GM08714 (cell line): ENCODE measurements around the gene DYNLT2B.
"Not testable (repeated sequence)": the region's sequence is repeated elsewhere in the genome, so short reads cannot be mapped to it uniquely, and the experiment has no call there.

Source experiments
- H3K4me3 ChIP-seq: fragments of 200-500 bp; sonication (Bioruptor generic); 2 replicates; pipeline ENCODE4 v1.5.1; 2014; ENCODE audit warnings: mild to moderate bottlenecking, low read length, inconsistent platforms
- ZNF274 ChIP-seq: IDR thresholded peaks from 2 replicates; pipeline ENCODE4 v1.6.1; 2012; ENCODE audit warnings: mild to moderate bottlenecking, low read depth, low read length

The DYNLT2B gene

DNA sequence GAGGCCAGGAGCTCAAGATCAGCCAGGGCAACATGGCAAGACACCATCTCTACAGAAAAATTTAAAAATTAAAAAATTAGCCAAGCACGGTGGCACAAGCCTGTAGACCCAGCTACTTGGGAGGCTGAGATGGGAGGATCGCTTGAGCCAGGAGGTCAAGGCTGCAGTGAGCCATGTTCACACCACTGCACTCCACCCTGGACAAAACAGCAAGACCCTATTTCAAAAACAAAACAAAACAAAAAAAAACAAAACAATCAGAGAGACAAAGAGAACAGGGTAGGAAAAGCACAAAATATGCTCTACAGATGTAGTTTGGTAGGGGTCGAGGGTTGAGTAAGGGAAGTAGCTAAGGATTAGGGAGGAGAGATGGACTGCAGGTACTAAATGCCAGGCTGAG, 3.4 kb downstream of the DYNLT2B start:
- no peak for TF ChIP-seq ZNF274
- H3K4me3 ChIP-seq: no peak overlapping the region

DNA sequence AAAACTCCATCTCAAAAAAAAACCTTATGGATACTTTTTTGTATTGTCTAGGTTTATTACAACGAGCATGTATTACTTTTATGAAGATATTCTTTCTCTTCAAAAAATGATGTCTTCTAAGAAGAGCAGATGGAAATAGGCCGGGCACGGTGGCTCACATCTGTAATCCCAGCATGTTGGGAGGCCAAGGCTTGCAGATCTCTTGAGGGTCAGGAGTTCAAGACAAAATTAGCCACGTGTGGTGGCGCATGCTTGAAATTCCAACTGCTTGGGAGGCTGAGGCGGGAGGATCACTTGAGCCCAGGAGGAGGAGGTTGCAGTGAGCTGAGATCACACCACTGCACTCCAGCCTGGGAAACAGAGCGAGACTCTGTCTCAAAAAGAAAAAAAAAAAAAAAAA, 4.0 kb downstream of the DYNLT2B start:
- H3K4me3 ChIP-seq: not testable (repeated sequence)

DNA sequence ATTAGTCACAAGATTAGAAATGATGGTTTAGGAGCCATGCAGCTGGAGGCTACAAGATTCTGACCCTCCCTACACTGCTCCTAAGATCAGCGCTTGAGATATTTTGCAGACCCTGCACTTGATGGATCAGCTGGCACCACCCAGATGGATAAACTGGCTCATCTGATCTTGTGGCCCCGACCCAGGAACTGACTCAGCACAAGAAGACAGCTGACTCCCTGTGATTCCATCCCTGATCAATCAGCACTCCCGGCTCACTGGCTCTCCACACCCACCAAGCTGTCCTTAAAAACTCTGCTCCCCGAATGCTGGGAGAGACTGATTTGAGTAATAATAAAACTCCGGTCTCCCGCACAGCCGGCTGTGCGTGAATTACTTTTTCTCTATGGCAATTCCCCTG, 15.1 kb downstream of the DYNLT2B start:
- not testable (repeated sequence) for H3K4me3 ChIP-seq

DNA sequence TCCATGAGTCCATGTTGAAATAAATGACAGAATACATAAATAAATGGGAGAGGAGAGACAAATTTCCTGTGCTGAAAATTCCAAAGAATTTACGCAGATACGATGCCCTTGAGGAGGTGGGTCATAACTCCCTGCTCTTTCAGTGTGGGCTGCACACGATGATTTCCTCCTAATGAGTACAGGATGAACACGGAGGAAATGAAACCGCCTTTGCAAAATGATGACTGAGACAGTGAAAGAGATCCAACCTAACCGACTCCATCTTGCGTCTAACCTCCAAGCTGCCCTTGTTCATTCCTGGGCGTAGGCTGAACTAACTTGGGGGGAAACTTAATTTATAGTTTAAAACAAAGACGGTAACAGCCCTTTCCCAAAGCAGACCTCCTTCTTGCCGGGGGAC, 15.5 kb downstream of the DYNLT2B start:
- H3K4me3 ChIP-seq: not testable (repeated sequence)

DNA sequence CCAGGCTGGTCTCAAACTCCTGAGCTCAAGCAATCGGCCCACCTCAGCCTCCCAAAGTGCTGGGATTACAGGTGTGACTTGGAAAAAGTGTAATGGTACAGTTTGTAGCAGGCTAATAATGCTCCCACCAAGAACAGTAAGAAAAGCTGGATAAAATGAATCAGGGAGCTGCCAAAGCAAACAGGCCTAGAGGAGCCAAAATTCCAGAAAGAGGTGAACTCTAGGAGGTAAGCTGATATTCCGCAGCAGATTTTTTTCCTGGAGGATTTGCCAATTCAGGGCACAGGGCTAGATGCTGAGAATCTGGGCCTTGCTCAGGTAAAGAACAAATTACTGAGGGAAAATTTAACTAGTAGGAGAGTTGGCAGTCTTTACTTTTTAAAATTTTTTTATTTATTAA, 19.5 kb downstream of the DYNLT2B start:
- TF ChIP-seq ZNF274: no peak
- H3K4me3 ChIP-seq: no peak overlapping the region

DNA sequence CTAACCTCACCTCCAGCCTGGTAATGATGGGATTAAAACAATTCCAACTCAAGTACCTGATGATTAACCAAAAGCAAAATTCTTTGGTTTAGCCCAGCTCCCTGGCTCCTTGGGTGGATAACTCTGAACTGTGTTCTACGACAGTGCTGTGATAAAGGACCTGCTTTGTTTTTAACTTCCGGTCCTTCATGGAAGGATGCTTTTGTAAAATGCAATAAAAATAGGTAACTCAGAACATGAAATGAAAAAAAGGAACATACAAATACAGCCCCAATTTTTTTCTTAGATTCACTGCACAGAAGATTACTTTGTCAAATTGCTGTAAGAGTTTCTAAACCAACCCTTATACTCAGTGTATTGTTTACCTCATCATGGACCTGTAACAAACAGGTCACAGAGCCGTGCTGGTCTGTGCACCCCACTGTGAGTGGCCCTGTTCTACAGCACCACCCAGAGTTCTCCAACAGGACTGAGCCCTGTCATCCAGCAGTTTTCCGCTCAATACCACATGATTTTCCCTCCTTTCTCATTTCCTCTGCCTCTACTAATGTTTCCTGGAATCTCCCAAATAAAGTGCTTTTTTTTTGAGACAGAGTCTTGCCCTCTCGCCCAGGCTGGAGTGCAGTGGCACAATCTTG, 25.6 kb downstream of the DYNLT2B start:
- TF ChIP-seq ZNF274: no peak
- no peak overlapping the region for H3K4me3 ChIP-seq

DNA sequence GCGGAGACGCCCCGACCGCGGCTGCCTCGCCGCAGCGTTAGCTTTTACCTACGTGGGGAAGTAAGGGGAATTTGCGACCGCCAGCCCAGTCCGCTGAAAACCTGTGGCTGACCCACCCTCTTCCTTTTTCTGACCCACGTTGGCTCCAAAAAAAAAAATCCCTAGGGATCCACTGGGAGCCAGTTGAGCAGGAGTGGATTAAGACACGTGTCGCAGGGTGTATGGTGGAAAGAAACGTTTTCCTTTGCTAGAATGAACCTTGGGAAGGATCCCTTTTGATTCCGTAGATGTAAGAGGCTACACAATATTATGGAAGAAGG, 29.9 kb downstream of the DYNLT2B start:
- TF ChIP-seq ZNF274: no peak
- H3K4me3 ChIP-seq: peak overlapping the region; percentile 72

DNA sequence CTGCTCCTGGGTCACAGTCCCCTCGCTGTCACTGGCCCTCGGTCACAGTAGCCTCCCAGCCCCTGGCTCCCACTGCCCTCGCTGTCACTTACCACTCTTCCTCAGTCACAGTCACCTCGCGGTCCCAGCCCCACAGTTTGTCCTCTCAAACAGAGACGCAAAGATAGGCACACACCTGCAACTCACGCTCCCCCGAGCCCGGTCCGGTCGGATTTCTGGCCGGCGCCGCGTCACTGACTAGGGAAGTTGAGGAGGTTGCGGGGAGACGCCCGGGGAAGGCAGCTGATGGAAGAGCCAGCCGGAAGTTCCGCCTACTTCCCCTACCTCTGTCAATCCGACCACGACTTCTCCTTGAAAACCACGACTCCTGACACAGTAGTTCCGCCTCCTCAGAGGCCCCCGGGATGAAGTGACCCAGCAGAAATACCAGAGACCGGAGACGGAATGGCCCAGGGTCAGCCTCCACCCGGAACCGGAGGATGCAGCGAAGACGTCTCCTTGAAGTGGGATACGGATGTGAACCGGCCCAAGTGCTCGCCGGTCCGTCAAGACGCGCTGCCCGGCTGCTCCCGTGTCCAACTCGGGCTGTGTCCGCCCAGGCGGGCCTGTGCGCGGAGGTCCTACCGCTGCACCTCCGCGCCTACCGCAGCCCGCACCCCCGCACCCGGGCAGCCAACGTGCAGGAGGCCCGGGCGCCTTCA, 30.4 kb downstream of the DYNLT2B start, which contains the start of gene PCYT1A:
PCYT1A (minus strand) TSS at position 287 of the 701 bp plus-strand sequence. CDS start 17,195 bp downstream, outside the sequence.
- peak within 1 kb of the TSS; percentile 72 for H3K4me3 ChIP-seq
- no peak for TF ChIP-seq ZNF274

DNA sequence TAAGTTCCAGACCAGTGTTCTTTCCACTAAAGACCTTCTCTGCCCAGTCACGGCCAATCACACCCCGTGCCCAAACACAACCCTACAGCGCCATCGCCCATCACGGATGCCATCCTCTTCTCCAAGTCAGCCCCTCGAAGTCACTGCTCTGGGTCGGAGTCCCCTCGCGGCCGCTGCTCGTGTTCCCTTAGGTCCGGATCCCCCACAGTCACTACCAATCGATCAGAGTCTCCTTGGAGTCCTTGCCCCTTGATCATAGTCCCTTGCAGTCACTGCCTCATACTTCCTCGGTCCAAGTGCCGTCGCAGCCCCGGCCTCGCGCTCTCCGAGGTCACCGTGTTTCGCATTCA, 31.0 kb downstream of the DYNLT2B start:
- TF ChIP-seq ZNF274: no peak
- peak overlapping the region; percentile 72 for H3K4me3 ChIP-seq

DNA sequence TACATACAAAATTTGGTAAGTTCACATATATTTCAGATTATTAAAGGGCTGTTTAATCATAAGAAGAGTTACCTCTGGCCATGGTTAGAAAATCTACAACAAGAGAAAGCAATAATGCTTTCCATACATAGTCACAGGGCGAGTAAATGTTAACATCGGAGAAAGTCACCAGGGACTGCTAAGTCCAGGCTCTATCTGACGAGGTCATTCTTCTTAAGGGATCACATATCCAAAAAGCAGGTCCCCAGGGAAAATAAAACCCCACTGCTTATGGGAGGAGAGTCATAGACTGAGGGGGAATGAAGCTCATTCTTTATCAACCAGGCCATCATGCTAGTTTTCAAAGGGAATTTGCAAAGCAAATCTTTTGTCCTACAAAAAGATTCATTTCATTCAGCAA, 33.6 kb downstream of the DYNLT2B start:
- no peak overlapping the region for H3K4me3 ChIP-seq
- no peak for TF ChIP-seq ZNF274

DNA sequence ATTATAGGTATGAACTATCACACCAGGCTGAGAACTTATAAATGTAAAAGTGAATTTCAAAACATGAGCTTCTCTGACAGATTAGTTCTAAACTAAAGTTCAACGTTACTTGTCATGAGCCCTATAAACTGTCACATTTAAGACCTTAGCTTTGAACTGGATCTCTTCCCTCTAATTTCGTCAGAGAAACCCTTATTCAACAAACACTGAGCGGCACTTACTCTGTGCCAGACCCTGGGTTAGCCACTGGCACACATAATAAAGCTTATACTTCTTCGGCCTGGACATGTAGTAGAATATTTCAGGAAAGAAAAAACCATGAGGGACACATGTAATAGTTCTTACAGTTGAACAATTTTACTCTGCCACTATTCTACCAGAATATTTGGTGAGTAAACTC, 36.1 kb downstream of the DYNLT2B start:
- no peak overlapping the region for H3K4me3 ChIP-seq
- no peak for TF ChIP-seq ZNF274

DNA sequence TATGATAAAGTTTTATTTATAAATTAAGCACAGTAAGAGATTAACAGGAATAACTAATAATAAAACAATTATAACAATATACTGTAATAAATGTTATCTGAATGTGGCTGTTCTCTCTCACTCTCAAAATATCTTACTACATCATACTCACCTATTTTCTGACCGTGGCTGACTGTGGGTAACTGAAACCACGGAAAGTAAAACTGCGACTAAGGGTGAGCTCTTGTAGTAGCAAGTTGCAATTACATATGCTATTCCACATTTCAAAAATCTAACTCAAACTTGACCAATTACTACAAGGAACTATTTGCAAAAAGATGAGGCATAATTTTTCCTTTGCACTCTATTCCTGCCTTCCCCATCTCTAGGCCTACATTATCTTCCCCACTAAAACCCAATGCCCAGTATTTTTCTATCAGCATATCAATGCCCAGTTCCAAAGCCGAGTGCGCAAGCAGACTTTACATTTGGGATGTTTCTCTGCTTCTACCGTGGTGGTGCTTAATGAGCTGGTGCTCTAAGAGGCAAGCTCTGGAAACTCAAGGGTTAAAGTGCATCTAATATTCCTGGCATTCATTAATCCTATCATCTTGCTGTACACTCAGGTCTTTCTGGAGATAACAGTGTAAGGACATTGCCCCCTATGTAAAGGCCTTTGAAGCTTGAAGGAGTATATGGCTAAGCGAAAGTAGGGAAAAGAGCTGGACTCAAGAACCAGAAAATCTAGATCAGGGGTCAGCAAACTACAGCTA, 37.2 kb downstream of the DYNLT2B start:
- H3K4me3 ChIP-seq: no peak overlapping the region; the same call in 1 of the 2 replicates
- no peak for TF ChIP-seq ZNF274

DNA sequence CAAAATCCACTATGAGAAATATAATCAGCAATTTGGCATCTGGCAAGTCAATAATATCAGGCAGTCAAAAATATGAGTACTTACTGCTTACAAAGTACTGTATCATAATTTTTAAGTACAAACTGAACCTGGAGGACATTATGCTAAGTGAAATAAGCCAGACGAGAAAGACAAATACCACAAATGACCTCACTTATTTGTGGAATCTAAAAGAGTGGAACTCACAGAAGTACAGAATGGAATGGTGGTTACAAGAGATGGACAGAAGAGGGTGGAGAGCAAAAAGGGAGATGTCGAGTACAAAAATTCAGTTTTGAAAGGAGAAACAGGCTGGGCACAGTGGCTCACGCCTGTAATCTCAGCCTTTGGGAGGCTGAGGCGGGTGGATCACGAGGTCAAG, 42.9 kb downstream of the DYNLT2B start:
- no peak for TF ChIP-seq ZNF274
- no peak overlapping the region for H3K4me3 ChIP-seq

DNA sequence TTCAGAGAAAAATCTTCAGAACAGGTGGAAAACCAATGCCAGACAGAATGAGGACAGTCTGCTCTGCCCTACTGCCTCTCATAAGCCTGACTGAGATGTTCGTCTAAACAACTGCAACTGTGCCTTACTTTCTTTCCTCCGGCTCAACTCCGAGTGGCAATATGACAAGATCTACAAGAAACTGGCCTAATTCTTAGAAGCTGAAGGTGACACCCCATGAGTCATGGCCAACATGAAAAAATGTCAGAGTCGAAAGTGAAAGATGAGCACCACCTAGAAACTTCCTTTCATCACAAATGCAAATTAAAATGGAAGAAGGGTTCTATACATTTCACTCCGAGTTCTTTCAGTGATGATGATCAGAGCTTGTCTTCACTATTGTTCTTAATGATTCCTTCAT, 43.5 kb downstream of the DYNLT2B start:
- TF ChIP-seq ZNF274: no peak
- peak overlapping the region; percentile 44; the same call in 1 of the 2 replicates for H3K4me3 ChIP-seq

DNA sequence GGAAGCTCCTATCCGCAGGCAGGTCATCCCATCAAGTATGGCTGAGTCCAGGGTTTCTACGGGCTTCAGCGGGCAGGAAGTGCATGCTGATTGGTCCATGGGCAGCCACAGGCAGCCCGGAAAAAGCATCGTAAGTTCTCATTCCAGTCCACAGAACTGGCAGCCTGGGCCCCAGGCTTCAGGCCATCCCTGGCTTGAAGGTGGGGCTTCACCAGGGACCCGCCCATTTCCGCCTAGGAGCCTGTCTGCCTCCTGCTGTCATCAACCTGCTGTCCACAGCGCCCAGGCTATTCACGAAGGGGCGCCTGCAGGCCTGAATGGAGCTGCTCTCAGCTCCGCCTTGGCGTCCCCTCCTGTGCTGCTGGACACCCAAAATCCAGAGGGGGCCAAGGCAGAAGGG, 44.4 kb downstream of the DYNLT2B start:
- TF ChIP-seq ZNF274: no peak
- no peak overlapping the region for H3K4me3 ChIP-seq
